HPDE6-E6E7 (cell line): Measurements from ENCODE around the gene CFAP97.
A peak's percentile ranks its signal among the peaks of the same experiment; 100 is the strongest.
"Not testable (repeated sequence)": the region's sequence is repeated elsewhere in the genome, so short reads cannot be mapped to it uniquely, and the experiment has no call there.

Experiments
- DNase-seq: peaks from one replicate; pipeline ENCODE4 v3.0.0; 2011; ENCODE audit warnings: missing footprints; ENCODE audit errors: extremely low spot score

Gene CFAP97

DNA sequence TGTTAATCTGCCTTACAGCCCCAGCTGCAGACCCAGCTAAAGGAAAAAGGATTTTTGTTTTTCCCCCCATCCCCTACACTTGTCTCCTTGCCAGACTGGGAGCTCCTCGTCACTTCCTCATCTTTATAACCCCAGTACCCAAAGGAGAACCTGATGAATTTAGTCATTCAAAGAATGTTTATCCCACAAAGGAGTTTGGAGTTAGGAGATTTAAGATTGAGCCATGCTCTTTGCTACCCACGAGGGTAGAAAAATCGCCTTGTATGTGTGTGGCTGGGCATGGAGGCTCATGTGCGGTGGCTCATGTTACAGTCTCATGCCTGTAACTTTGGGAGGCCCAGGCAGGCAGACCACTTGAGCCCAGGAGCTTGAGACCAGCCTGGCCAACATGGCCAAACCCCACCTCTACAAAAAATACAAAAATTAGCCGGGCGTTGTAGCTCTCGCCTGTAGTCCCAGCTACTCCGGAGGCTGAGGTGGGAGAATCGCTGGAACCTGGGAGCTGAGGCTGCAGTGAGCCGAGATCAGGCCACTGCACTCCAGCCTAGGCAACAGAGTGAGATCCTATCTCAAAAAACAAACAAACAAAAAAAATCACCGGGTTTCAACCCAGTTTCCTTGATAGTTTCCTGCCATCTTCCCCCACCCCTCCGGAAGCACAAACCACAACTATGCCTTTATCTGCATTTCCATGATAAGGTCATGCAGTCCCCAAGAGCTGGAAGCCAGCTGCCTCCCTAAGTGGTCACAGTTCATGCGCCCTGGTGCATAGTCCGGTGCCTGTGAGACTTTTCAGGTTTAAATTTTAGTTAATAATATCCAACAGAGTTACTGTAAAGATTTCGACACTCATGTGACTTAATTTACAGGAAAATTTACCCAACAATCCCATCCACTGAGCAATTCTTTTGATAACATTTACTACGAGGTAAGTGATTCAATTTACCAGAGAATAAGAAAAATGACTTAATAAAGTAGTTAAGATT is 1.5 kb downstream of the CFAP97 start:
- DNase-seq: no peak

GRCh38 chr4:185198189-185198588 is 5.6 kb downstream of the CFAP97 start:
- DNase-seq: not testable (repeated sequence)

- DNase-seq: no peak
Measured at GRCh38 chr4:185196437-185196836, 7.4 kb downstream of the CFAP97 start.

- no peak for DNase-seq
Measured at GRCh38 chr4:185194924-185195888, 8.6 kb downstream of the CFAP97 start.

GRCh38 chr4:185192059-185192458 is 11.7 kb downstream of the CFAP97 start:
- no peak for DNase-seq

- DNase-seq: no peak
Measured at GRCh38 chr4:185190306-185190856, 13.4 kb downstream of the CFAP97 start.

DNA sequence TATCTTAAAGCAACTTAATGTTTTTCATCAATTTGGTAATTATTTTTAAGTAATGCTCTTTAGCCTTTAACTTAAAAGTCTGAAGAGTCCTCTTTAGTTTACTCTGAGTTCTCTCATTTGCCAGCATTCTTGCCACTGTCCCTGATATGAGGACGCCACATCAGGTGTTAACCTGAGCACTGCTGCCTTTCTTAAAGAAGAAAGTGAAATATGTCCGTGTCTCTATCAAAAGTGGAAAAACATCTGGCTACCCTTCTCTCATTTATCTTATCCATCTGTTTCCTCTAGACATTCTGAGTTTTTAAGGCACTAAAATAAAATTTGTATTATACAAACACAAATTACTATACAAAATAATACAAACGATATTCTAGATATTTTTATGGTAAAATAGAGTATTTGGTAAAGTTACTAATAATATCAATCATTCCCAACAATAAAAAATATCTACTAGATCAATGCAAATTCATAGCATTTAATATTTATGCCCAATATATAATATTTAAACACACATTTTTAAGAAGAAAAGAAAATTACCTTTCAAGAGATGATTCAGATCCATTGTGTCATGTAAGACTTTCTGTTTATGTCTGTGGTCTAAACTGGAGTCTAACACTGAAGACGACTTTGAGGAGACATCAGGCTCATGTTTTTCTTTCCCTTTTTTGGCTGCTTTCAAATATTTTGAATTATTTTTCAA is 14.0 kb downstream of the CFAP97 start:
- no peak for DNase-seq

DNA sequence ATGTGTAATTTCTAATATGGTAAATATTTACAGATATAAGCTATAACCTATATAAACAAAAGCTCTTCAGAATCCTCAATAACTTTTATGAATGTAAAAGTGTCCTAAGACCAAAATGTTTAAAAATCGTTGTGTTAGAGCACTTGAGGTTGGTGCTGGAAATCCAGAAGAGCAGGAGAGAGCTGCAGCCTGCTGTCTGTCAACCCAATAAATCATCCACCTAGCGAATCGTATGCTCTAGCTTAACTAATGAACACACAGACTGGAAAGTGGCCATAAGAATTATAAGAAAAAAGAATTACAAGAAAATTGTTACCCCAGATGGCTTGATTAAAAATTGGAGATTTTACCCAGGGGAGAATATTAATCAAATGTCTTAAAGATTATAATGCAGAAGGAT is 17.0 kb downstream of the CFAP97 start:
- no peak for DNase-seq

- DNase-seq: peak; percentile 47
Measured at GRCh38 chr4:185183622-185184281, 20.0 kb downstream of the CFAP97 start.

DNA sequence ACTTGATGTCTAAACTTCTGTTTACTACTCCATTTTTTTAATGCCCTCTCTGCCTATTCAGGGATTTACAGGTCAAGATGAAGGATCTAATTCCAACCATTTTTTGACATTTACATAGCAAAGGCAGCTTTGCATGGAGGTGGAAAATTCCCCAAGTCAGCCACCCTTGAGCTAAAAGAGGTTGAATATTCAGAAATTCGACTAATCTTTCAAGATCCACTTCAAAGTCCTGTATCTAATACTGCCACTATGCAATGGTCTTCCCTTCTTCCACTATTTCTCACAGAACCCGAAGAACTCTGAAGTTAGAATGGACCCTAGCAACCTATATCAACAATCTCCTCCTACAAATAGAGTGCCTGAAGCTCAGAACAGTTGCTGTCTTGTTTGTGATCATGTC is 21.6 kb downstream of the CFAP97 start:
- DNase-seq: no peak

DNA sequence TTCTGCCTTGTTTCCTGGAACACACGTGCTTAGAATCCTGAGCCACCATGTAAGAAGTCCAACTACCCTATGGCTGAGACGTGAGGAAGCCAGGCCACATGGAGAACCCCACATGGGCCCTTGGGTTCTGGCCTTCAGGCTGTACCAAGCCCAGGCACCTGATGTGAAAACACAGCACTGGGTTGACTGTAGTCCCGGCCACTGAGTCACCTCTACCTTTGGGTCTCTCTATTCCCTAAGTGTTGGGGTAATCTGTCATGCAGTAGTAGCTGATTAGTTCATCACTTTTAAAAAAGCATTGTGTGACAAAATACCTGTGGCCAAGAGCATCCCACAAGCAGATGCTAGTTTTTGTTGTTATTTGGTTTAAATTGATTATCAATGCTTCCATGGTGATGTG is 24.3 kb downstream of the CFAP97 start:
- DNase-seq: no peak

GRCh38 chr4:185171373-185172071 is 32.3 kb downstream of the CFAP97 start:
- DNase-seq: no peak

GRCh38 chr4:185167234-185167633 is 36.6 kb downstream of the CFAP97 start:
- DNase-seq: no peak

DNA sequence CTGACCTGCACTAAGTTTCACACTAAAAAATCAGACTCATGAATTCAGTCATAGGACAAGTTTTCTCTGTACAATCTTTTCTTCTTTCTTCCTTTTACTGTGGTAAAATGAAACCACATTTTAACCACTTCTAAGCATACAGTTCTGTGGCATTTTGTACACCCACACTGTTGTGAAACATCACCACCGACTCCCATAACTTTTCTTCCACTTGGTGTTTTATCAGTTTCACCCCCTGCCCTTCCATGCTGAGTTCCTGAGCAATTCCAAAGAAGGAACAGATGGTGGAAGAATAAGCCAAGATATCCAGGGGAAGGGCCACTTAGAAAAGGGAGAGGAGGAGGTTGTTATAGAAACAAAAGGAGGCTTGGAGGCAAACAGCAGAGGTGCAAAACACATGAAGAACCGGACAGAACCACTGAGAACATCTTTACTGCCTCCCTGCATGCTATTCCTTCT is 38.2 kb downstream of the CFAP97 start:
- DNase-seq: no peak

GRCh38 chr4:185151296-185151695 is 52.5 kb downstream of the CFAP97 start:
- DNase-seq: no peak

- no peak for DNase-seq
Measured at GRCh38 chr4:185149392-185149791, 54.4 kb downstream of the CFAP97 start.

DNA sequence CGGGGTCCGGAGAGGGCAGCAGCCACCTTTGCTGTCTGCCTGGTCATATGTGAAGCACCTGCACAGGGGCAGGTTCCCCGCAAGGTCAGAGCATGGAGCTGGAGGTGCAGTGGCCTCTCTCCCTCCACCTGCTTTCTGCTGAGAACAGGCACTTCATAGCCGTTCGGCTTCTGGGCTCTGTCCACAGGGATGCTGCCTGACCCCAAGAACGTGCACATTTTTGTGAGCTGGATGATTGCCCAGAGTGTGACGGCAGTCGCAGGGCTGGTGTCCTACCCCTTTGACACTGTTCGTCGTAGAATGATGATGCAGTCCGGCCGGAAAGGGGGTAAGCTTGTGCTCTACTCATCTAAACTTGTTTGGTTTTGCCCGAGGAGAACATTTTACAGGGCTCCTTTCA is 58.2 kb downstream of the CFAP97 start:
- DNase-seq: no peak

- no peak for DNase-seq
Measured at GRCh38 chr4:185144601-185145240, 59.1 kb downstream of the CFAP97 start.

DNA sequence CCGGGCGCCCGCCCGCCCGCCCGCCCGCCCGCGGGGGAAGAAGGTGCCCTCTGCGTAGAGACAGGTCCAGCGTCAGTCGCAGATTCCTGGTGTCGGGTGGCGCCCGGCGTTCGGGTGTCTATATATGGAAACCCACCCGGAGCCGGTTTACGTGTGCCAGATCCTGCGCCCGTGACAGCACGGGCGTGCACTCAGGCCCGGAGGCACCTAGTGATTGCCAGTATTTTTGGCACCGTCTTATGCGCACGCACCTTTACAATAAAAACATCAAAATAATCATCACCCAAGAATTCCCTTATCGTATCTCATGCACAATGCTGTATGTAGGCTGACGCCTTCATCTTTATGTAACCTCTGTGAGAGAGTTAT is 60.2 kb downstream of the CFAP97 start:
- DNase-seq: peak; percentile 16
